A549 treated with GW870086 at 1 μM for 4 hours (cell line): ENCODE results near the gene TMSB4X. TPM values are rescaled to one million over a fixed set of nuclear protein-coding genes. Genes with fewer than 3 reads are reported as not detected.

ENCODE experiments used
- total RNA-seq: library from RNA; stranded (reverse); fragments of 200-300 nt; extraction: Qiagen RNA extraction; gene quantifications from 5 replicates; pipeline ENCODE4 v1.2.3, GENCODE V29; 2022; ENCODE audit warnings: low read depth

TMSB4X gene
- total RNA-seq, result 5,171 to 8,032 TPM (median 5,790 TPM) in 5 replicates

GRCh38 chrX:12974796-12975669, at the start of gene TMSB4X:
TMSB4X (plus strand) TSS chrX:12975110.

Other genes with a start within 250 kb of the TMSB4X start
- 30.7 to 44.9 TPM (median 39.6 TPM) in 5 replicates for gene PRPS2, start 183.7 kb upstream of the TMSB4X start, total RNA-seq
- gene TLR7, start 108.0 kb upstream of the TMSB4X start, total RNA-seq, result not detected in 5 replicates
- not detected in 5 replicates for gene TLR8, start 68.5 kb upstream of the TMSB4X start, total RNA-seq
- 0.13 TPM in 1 of 5 replicates, not detected in the others for gene FAM9C, start 69.5 kb downstream of the TMSB4X start, total RNA-seq